Nucleus accumbens (tissue), 56 donors: ENCODE data around the gene GRK4.
A peak's percentile ranks its signal among the peaks of the same experiment; 100 is the strongest.
"Not testable (repeated sequence)": the region's sequence is repeated elsewhere in the genome, so short reads cannot be mapped to it uniquely, and the experiment has no call there.

Experiments used
- DNase-seq, 56 donors: peaks; one replicate each; lab custom pipeline; 2025; lab: John Stamatoyannopoulos, UW

Gene GRK4

GRCh38 chr4:2940267-2941137, 22.9 kb upstream of the GRK4 start:
- no peak for DNase-seq

- no peak for DNase-seq
Measured at GRCh38 chr4:2941138-2942036, 22.0 kb upstream of the GRK4 start.

- DNase-seq = no peak
Measured at GRCh38 chr4:2942037-2942531, 21.3 kb upstream of the GRK4 start.

GRCh38 chr4:2942532-2943363, 20.6 kb upstream of the GRK4 start:
- peak in 1 of 56 donors; percentile 39 for DNase-seq

- no peak for DNase-seq
Measured at GRCh38 chr4:2943364-2944090, 19.8 kb upstream of the GRK4 start.

GRCh38 chr4:2944091-2944482, 19.3 kb upstream of the GRK4 start:
- DNase-seq = no peak

GRCh38 chr4:2944586-2945526, 18.5 kb upstream of the GRK4 start:
- DNase-seq = no peak

- DNase-seq = not testable (repeated sequence)
Measured at GRCh38 chr4:2945619-2946604, 17.5 kb upstream of the GRK4 start.

- no peak for DNase-seq
Measured at GRCh38 chr4:2946812-2947600, 16.4 kb upstream of the GRK4 start.

- no peak for DNase-seq
Measured at GRCh38 chr4:2947926-2948325, 15.4 kb upstream of the GRK4 start.

- peak in 4 of 56 donors; percentile 9 to 40 (median 26) for DNase-seq
Measured at GRCh38 chr4:2948895-2949781, 14.2 kb upstream of the GRK4 start.

GRCh38 chr4:2949782-2950125, 13.6 kb upstream of the GRK4 start:
- DNase-seq = no peak

GRCh38 chr4:2950221-2950989, 13.0 kb upstream of the GRK4 start:
- DNase-seq = no peak

GRCh38 chr4:2953496-2953895, 9.9 kb upstream of the GRK4 start:
- DNase-seq = no peak
